ENCODE data around the gene STRN4. TPM values are rescaled to one million over a fixed set of nuclear protein-coding genes. Genes with fewer than 3 reads are reported as not detected.

The STRN4 gene
- total and polyA plus RNA-seq, 9 of the 15 experiments (the other 6 are each of a cell fraction or from before 2014, with no cell fraction given), result 0.62 to 83.7 (median 36.9) TPM

- TF ChIP-seq CHAMP1 (IDR thresholded peaks at IDR 0.05) (no peak), E2F8 (IDR thresholded peaks at IDR 0.05; ENCODE audit: low read depth, partially characterized antibody) (peak; percentile 38), CC2D1A (IDR thresholded peaks at IDR 0.05) (no peak), ZNF655 (CRISPR knock-in tag; IDR thresholded peaks at IDR 0.05) (no peak), ZNF696 (CRISPR knock-in tag; conservative IDR thresholded peaks at IDR 0.05) (no peak), VEZF1 (CRISPR knock-in tag; IDR thresholded peaks at IDR 0.05) (peak; percentile 73), TAL1 (IDR thresholded peaks at IDR 0.05) (no peak), CBFA2T2 (conservative IDR thresholded peaks at IDR 0.05) (peak; percentile 31; the same call in 1 of the 2 replicates), POLR2B (IDR thresholded peaks at IDR 0.05; ENCODE audit: low read depth, partially characterized antibody) (peak; percentile 35), ID3 (CRISPR knock-in tag; IDR thresholded peaks at IDR 0.05) (no peak), ID3 (tag; IDR thresholded peaks at IDR 0.05) (no peak), ZNF584 (CRISPR knock-in tag; IDR thresholded peaks at IDR 0.05; ENCODE audit: low read depth) (no peak), RBM39 (optimal IDR thresholded peaks at IDR 0.05; ENCODE audit: low read depth, low read length) (no peak), TRIM25 (IDR thresholded peaks at IDR 0.05; ENCODE audit: borderline replicate concordance) (no peak), NR0B1 (IDR thresholded peaks at IDR 0.05; ENCODE audit: partially characterized antibody) (no peak)
Observed at GRCh38 chr19:46697204-46697960, 48.9 kb downstream of the STRN4 start (continued).
